Renal cortex interstitium (tissue), 11 donors: Measurements from ENCODE around the gene SLC25A33. TPM values are rescaled to one million over a fixed set of nuclear protein-coding genes. Genes with fewer than 3 reads are reported as not detected.

Experiments used
- DNase-seq, 11 donors: peaks; one replicate each; pipeline ENCODE4 v3.0.0-alpha.2; 2013; ENCODE audit warnings: low read depth in 9 of 11, low spot score in 4 of 11; ENCODE audit errors: extremely low read depth in 1 of 11
- polyA plus RNA-seq, 3 donors: library from polyadenylated mRNA; unstranded; fragments of 120-200 nt; gene quantifications; one replicate each; pipeline ENCODE4 v1.2.1, GENCODE V29; 2013; ENCODE audit not compliant: insufficient read length in 3 of 3

The SLC25A33 gene
- polyA plus RNA-seq, 3 donors = 4.1 to 4.9 (median 4.2) TPM

- no peak for DNase-seq
These were observed 55.3 kb downstream of the SLC25A33 start for GRCh38 chr1:9594471-9595155.

- no peak for DNase-seq
These were observed 56.1 kb downstream of the SLC25A33 start for GRCh38 chr1:9595156-9595967.

DNA sequence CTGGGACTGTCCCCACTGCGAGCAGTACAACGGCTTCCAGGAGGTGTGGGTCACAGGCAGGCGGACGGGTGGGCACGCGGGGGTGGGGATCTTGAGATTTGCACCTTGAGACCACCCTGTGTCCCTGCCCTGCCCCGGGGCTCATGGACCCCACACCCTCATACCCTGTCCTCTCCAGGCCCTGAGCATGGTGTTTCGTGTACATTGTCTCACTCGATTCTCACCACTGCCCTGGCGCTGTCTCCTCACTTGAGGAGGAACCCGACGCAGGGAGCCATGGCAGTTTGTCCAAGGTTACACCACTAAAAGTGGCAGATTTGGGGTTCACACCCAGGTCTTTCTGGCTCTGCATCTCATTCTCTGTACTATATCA, 56.7 kb downstream of the SLC25A33 start:
- no peak for DNase-seq

- DNase-seq = peak in 1 of 11 donors; percentile 13
These were observed 57.3 kb downstream of the SLC25A33 start for GRCh38 chr1:9596415-9597123.

DNA sequence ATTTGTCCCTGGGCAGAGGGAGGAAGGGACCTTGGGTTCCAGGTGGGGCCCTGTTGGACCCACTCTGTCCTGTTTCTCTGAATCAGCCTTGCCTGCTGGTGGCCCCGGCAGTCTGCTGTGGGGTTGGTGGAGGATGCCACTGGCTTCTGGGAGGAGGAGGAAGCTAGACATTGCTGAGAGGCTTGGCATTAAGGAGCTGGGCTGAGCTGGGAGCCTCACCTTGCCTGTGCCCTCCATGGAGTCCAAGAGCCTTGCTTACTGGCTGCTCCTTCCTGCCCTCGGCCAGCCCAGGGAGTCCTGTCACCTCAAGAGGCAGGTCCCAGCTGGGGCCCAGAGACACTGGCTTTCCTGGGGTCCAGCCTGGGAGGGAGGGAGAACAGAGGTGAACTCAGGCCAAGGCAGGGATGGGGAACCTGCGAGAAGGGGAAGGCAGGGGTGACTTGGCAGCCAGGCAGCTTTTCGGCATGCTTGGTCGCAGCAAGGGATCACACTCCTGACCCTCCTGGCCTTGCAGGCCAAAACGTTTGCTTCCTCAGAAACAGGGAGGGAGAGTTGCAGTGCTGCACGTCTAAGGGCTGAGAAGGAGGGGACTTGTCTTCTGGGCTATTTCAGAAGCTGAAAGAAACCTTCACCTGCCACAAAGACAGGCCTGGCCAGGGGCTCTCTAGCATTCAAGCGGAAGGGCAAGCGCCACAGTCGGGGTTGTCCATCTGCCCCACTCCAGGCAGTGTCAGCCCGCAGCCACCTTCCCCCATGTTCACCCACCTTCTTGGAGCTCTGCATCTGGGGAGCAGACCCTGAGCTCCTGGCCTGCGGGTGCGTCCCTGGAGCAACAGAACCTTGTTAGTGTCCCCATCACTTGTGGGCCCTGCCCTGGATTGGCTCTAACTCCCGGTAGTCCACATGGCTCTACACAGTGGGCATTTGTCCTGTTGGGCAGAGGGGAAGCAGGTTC, 58.4 kb downstream of the SLC25A33 start:
- DNase-seq = no peak

GRCh38 chr1:9598316-9598700, 59.0 kb downstream of the SLC25A33 start:
- DNase-seq = no peak

- no peak for DNase-seq
These were observed 60.5 kb downstream of the SLC25A33 start for GRCh38 chr1:9599741-9600140.

- no peak for DNase-seq
These were observed 61.9 kb downstream of the SLC25A33 start for GRCh38 chr1:9600861-9601834.

GRCh38 chr1:9601942-9602793, 62.9 kb downstream of the SLC25A33 start:
- no peak for DNase-seq

DNA sequence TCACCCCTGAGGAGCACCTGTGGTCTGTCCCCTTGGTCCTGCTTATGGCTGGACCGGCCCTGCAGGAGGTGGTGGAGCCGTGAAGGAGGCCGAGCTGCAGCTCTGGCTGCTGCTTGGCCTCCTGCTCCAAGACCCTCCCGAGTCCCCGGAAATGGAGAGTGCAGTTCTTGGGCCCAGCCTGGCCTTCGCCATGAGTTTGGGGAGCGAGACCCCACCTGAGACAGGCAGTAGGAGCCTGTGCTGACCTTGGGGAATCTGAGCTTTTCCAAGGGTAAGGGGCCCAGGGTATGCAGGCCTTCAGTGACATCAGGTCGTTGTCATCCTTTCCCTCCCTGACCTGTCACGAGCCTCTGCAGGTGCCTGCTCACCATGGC, 63.5 kb downstream of the SLC25A33 start:
- no peak for DNase-seq

- no peak for DNase-seq
These were observed 64.0 kb downstream of the SLC25A33 start for GRCh38 chr1:9603307-9603706.

DNA sequence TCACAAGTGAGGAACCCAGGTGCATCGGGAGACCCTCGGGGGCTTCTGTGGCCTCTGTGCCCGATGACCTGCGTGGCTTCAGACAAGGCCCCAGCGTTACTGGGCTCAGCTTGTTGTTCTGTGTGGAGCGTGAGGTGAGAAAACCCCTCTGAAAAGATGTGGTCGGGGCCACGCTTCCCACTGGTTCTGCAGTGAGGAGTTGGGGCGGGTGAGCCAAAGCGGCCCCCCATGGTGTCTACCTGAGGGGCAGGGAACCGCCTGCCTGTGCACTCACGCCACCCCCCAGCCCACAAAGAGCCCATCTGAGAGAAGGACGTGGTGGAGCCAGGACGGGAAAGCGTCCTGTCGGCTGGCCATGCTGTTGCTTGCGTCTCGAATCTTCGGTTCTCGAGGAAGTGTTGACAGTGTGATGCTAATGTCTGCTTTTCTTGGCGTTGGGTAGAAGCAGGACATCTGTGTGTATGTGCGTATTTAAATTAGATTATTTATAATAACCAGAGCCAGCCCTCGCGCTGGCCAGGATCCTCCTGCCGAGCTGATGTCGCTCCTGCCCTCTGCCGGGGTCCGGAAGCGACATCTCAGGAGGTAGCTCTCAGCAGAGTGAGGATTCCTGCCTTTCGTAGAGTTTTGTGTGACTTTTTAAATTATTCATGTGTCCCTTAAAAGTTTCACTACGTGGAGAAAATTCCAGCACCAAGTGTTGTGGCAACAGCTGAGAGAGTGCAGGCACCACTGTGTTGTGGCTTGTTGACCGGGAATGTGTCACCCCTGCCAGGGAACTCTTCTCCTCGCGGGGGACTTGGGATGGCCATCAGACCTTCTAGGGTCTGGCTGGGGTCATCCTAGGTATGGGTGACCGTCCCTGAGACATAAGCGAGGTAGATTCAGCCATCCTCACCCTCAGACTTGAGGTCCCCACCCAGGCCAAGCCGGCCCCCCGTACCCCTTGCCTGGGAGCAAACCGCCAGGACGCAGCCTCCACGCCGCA, 64.8 kb downstream of the SLC25A33 start:
- DNase-seq = no peak

DNA sequence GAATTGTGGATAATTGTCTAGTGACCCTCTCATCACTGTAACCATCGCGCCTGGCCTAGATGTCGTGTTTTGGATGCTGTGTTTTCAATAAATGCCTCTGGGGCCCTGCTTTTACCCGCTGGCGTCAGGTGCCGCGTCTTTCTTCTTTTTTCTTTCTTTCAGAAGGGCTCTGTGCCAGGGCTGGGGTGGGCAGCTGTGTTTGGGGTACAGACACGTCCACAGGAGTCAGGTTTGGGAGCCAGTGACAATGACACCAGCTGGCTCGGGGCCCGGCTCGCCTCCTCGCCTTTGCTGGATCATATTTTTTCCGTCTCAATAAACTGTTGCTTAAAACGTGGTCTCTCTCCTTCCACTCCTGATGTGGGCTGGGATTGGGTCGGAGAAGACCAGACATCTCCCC, 65.6 kb downstream of the SLC25A33 start:
- DNase-seq = no peak

DNA sequence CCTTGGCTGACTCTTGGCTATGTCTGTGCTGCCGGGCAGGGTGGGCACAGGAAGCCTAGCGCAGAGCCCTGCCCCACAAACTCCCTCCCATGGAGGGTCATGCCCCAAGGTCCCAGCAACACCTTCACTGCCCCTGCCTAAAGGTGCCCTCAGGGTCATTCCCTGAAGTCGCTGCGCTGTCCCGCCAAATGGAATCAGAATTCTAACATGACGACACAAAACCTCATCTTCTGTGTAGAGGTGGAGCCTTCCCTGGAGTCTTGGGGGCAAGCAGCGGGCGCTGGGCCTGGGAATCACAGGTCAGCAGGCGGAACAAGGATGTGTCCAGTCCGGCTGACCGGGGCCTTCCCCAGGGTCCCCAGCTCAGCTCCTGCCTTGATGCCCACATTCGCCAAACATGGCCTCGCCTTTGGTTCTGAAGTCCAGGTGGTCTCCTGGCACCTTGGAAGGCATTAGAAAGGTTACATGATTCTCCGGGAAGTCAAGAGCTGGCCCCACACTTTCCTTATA, 66.7 kb downstream of the SLC25A33 start:
- no peak for DNase-seq

DNA sequence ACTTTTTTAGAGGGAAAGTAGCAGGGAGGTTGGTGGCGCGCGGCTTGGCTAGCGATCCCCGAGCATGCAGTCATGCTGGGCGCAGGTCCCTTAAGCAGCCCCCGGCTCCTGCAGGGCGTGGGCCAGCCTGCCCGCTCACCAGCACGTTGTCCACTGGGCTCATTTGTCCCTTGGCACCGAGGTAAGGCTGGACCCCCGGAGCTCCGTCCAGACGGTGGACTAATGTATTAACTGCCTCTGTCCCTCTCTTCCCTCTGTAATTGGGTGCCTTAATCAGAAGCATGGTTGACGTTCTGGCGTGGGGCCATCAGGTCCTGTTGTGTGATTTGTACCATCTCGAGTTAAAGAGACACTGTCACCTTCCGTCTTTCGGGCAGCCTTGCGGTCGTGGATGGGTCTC, 67.2 kb downstream of the SLC25A33 start:
- DNase-seq = no peak

- DNase-seq = no peak
These were observed 67.7 kb downstream of the SLC25A33 start for GRCh38 chr1:9606948-9607347.
